ENCODE data around the gene NEO1.
A peak's percentile ranks its signal among the peaks of the same experiment; 100 is the strongest.

The NEO1 gene

GRCh38 chr15:73275862-73276261, 223.6 kb downstream of the NEO1 start:
- Histone ChIP-seq H3K27me3 (no peaks in the 10 kb centered on the region), H3K36me3 (peaks cover 2 to 31% (median 6%) of the 10 kb centered on the region in 3 donors), H3K9me3 (no peaks in the 10 kb centered on the region), H3K4me3 (no peak overlapping the region), H3K27ac (no peak overlapping the region), H3K4me1 (peaks cover 0 to 4% (median 0%) of the 10 kb centered on the region in 4 donors)
- no peak for DNase-seq
- no peak for TF ChIP-seq CTCF (IDR thresholded peaks at IDR 0.05)
- intact Hi-C loops (cut with DNase I; ENCODE audit: low total_unique reads): loop anchor here (10.0 kb wide), 1 partner anchor 491 kb away; the partner anchor contains the start of gene ADPGK

DNA sequence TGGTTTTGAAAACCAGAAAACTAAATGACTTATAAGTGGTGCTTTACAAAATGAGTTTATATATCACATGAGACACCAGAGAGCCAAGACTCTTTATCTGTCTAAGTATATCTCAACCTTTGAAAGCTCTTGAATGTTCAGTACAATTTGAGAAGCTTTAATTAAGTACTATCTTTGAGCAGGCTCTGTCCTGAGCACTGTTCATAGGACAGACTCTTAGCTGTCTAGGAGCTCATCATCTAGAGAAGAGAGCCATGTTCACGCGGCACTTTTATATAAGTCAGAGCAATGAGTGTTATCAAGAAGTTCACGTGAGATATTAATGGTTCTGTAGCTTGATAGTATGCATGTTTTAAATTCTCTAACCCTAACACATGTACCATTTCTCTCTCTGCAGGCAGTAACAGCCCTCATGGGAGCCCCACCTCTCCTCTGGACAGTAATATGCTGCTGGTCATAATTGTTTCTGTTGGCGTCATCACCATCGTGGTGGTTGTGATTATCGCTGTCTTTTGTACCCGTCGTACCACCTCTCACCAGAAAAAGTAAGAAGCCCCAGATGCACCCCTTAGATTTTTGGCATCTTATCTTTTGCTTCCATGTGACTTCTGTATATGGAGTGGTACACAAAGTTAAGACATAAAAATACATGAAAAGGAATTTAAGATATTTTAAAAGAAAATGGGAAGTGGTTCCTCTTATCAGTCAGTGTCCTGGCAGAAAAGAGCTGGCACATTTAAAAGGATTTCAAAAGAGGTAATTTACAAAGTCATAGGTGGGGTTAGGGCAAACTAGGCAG, 230.5 kb downstream of the NEO1 start:
- DNase-seq: no peak
- H3K36me3 ChIP-seq: peaks cover 19 to 65% (median 22%) of the 10 kb centered on the region in 3 donors
- H3K4me1 ChIP-seq: peaks cover 0 to 26% (median 8%) of the 10 kb centered on the region in 4 donors
- no peaks in the 10 kb centered on the region for H3K9me3 ChIP-seq
- H3K27ac ChIP-seq: peak overlapping the region; percentile 41 to 55
- H3K27me3 ChIP-seq: no peaks in the 10 kb centered on the region
- no peak for TF ChIP-seq CTCF (IDR thresholded peaks at IDR 0.05)
- intact Hi-C loops (cut with DNase I; ENCODE audit: low total_unique reads): no loop called here
- no peak overlapping the region for H3K4me3 ChIP-seq

GRCh38 chr15:73283366-73283962, 231.2 kb downstream of the NEO1 start:
- DNase-seq: no peak
- Histone ChIP-seq H3K9me3 (no peaks in the 10 kb centered on the region), H3K27ac (peak overlapping the region; percentile 41 to 55), H3K4me1 (peaks cover 0 to 23% (median 8%) of the 10 kb centered on the region in 4 donors), H3K4me3 (no peak overlapping the region), H3K36me3 (peaks cover 26 to 65% (median 27%) of the 10 kb centered on the region in 3 donors), H3K27me3 (no peaks in the 10 kb centered on the region)
- TF ChIP-seq CTCF (IDR thresholded peaks at IDR 0.05): no peak
- intact Hi-C loops (cut with DNase I; ENCODE audit: low total_unique reads): no loop called here

DNA sequence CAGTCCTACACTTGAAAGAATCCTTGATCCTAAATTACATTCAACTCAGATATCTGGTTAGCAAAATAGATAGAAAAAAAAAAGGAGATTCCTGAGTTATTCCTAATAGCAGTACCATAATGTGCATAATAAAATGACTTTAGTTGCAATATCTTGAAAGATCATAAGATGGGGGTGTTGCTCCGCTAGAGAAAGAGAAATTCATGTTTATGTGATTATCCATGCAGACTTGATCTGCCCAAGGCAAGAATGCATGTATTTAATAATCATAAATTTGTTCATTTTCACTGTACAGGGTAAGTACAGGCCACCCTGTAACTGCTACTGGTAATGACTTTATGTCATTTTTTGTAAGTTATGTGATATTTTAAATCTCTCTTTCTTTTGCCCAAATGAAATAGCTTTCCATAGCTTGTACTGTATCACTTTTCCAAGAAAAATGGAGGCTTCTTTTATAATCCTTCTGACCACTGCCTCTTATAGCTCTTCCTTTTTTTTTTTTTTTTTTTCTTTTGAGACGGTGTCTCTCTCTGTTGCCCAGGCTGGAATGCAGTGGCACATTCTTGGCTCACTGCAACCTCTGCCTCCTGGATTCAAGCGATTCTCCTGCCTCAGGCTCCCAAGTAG, 231.9 kb downstream of the NEO1 start:
- no peak for DNase-seq
- Histone ChIP-seq H3K4me1 (peaks cover 0 to 23% (median 8%) of the 10 kb centered on the region in 4 donors), H3K9me3 (no peaks in the 10 kb centered on the region), H3K27me3 (no peaks in the 10 kb centered on the region), H3K36me3 (peaks cover 29 to 68% (median 33%) of the 10 kb centered on the region in 3 donors), H3K4me3 (no peak overlapping the region), H3K27ac (peak overlapping the region in 1 of 2 donors; percentile 41)
- TF ChIP-seq CTCF (IDR thresholded peaks at IDR 0.05): peak; percentile 34 to 42
- intact Hi-C loops (cut with DNase I; ENCODE audit: low total_unique reads): no loop called here

DNA sequence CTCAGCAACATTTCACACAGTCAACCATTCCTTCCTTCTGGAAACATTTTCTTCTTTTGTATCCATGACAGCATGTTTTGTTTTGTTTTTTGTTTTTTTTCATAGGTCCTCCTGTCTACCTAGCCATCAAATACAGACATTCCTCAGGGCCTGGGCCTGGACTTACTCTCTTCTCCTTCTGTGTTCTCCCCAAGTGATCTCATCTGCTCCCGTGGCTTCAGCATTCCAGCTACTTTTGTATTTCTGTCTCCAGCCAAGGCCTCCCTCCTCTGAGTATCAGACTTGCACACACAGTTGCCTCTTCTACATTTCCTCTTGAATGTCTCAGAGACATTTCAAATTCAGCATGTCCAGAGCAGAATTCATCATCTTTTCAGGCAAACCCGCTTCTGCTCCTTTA, 234.0 kb downstream of the NEO1 start:
- H3K36me3 ChIP-seq: peaks cover 36 to 82% (median 52%) of the 10 kb centered on the region in 3 donors
- no peaks in the 10 kb centered on the region for H3K9me3 ChIP-seq
- no peak for TF ChIP-seq CTCF (IDR thresholded peaks at IDR 0.05)
- intact Hi-C loops (cut with DNase I; ENCODE audit: low total_unique reads): no loop called here
- H3K27me3 ChIP-seq: no peaks in the 10 kb centered on the region
- no peak for DNase-seq
- peaks cover 0 to 23% (median 8%) of the 10 kb centered on the region in 4 donors for H3K4me1 ChIP-seq
- H3K27ac ChIP-seq: no peak overlapping the region
- no peak overlapping the region for H3K4me3 ChIP-seq

Data from tibial artery (tissue), 4 donors.